ENCODE data around the gene BMPER. TPM values are rescaled to one million over a fixed set of nuclear protein-coding genes. Genes with fewer than 3 reads are reported as not detected.
A peak's percentile ranks its signal among the peaks of the same experiment; 100 is the strongest.

Gene BMPER
- total RNA-seq, 6 experiments from 2014 or later: 9.4 to 13.5 (median 11.1) TPM

GRCh38 chr7:34117573-34117972 is 212.2 kb downstream of the BMPER start:
- TF ChIP-seq, protein P1, sequence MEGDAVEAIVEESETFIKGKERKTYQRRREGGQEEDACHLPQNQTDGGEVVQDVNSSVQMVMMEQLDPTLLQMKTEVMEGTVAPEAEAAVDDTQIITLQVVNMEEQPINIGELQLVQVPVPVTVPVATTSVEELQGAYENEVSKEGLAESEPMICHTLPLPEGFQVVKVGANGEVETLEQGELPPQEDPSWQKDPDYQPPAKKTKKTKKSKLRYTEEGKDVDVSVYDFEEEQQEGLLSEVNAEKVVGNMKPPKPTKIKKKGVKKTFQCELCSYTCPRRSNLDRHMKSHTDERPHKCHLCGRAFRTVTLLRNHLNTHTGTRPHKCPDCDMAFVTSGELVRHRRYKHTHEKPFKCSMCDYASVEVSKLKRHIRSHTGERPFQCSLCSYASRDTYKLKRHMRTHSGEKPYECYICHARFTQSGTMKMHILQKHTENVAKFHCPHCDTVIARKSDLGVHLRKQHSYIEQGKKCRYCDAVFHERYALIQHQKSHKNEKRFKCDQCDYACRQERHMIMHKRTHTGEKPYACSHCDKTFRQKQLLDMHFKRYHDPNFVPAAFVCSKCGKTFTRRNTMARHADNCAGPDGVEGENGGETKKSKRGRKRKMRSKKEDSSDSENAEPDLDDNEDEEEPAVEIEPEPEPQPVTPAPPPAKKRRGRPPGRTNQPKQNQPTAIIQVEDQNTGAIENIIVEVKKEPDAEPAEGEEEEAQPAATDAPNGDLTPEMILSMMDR (IDR thresholded peaks at IDR 0.05): no peak
- H3K27me3 Mint-ChIP-seq (ENCODE audit: insufficient read depth): peaks cover 3% of the 10 kb centered on the region; the same call in 1 of the 2 replicates
- H3K4me1 Mint-ChIP-seq (ENCODE audit: low read depth): peaks cover 13% of the 10 kb centered on the region
- no peak overlapping the region for H3K4me3 Mint-ChIP-seq
- H3K27ac Mint-ChIP-seq: no peak overlapping the region
- no peak for DNase-seq
- peaks cover 6% of the 10 kb centered on the region; the same call in 1 of the 2 replicates for H3K36me3 Mint-ChIP-seq (ENCODE audit: low read depth)
- no peaks in the 10 kb centered on the region; the same call in 1 of the 2 replicates for H3K9me3 Mint-ChIP-seq

GRCh38 chr7:34121366-34121765 is 216.0 kb downstream of the BMPER start:
- no peak overlapping the region for H3K4me3 Mint-ChIP-seq
- H3K36me3 Mint-ChIP-seq (ENCODE audit: low read depth): peaks cover 25% of the 10 kb centered on the region
- TF ChIP-seq, protein P1 (IDR thresholded peaks at IDR 0.05): no peak
- peaks cover 13% of the 10 kb centered on the region for H3K9me3 Mint-ChIP-seq
- no peak overlapping the region for H3K27ac Mint-ChIP-seq
- DNase-seq: no peak
- no peaks in the 10 kb centered on the region for H3K27me3 Mint-ChIP-seq (ENCODE audit: insufficient read depth)
- H3K4me1 Mint-ChIP-seq (ENCODE audit: low read depth): peaks cover 8% of the 10 kb centered on the region

DNA sequence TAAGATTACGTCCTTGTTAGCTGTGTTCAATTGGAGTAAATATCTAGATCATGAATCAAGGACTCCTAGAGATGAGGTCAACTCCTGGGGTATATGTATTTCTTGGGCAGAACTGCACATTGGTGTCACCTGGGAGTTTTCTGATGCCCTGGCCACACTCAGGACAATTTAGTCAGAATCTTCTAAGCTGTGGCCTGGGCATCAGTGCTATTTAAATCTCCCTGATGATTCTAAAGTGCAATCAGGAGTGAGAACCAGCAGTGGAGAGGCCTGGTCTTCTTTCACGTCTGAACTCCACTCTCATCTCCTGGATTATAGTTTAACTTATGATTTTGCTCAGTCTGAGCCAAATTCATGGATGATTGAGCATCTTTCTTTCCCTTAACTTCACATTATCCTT is 218.0 kb downstream of the BMPER start:
- Mint-ChIP-seq H3K27me3 (ENCODE audit: insufficient read depth) (no peaks in the 10 kb centered on the region), H3K9me3 (peaks cover 13% of the 10 kb centered on the region), H3K4me3 (no peak overlapping the region), H3K4me1 (ENCODE audit: low read depth) (peaks cover 12% of the 10 kb centered on the region), H3K27ac (no peak overlapping the region), H3K36me3 (ENCODE audit: low read depth) (peaks cover 30% of the 10 kb centered on the region)
- no peak for DNase-seq
- TF ChIP-seq, protein P1 (IDR thresholded peaks at IDR 0.05): no peak

DNA sequence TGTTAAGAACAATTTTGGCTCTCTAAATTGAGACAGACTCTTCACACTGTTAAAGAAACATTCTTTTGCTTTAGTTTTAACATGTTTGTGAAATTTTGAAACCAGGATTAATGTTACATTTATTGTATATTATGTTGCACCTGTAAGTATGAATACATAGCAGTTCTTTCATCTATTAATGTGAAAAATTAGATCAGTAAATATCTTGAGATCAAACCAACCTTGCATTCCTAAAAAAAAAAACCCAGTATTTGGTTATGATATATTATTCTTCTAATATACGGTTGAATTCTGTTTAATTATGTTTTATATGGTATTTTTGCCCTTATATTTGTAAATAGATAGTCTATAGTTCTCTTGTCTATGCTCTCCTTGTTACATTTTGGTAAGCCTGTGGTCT is 219.4 kb downstream of the BMPER start:
- no peak for DNase-seq
- Mint-ChIP-seq H3K27ac (no peak overlapping the region), H3K4me3 (no peak overlapping the region), H3K4me1 (ENCODE audit: low read depth) (peaks cover 22% of the 10 kb centered on the region), H3K36me3 (ENCODE audit: low read depth) (peaks cover 30% of the 10 kb centered on the region), H3K9me3 (peaks cover 13% of the 10 kb centered on the region), H3K27me3 (ENCODE audit: insufficient read depth) (no peaks in the 10 kb centered on the region)
- TF ChIP-seq, protein P1 (IDR thresholded peaks at IDR 0.05): no peak

DNA sequence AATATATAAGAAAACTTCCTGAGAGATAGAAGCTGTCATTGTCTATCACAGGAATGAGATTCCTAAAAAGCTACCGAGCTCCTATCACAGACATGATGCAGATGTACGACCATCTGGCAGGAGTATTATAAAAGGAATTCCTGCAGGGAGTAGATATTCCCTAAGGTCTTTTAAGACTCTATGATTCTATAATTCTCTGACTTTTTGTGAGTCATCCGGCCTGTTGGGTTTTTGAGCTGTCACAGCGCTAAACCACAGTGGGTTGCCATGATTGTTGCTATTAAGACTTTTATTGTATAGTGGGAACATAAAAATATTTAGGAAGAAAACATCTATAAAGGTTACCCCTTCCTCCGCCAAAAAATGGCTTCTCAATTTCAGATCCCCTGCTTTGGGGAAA is 223.4 kb downstream of the BMPER start:
- Mint-ChIP-seq H3K27ac (no peak overlapping the region; the same call in 1 of the 2 replicates), H3K9me3 (peaks cover 13% of the 10 kb centered on the region), H3K27me3 (ENCODE audit: insufficient read depth) (peaks cover 1% of the 10 kb centered on the region), H3K4me3 (no peak overlapping the region), H3K4me1 (ENCODE audit: low read depth) (peaks cover 53% of the 10 kb centered on the region), H3K36me3 (ENCODE audit: low read depth) (peaks cover 30% of the 10 kb centered on the region)
- TF ChIP-seq, protein P1 (IDR thresholded peaks at IDR 0.05): no peak
- peak; percentile 66 for DNase-seq
